ENCODE measurements around the gene NEDD4L.

Gene NEDD4L

DNA sequence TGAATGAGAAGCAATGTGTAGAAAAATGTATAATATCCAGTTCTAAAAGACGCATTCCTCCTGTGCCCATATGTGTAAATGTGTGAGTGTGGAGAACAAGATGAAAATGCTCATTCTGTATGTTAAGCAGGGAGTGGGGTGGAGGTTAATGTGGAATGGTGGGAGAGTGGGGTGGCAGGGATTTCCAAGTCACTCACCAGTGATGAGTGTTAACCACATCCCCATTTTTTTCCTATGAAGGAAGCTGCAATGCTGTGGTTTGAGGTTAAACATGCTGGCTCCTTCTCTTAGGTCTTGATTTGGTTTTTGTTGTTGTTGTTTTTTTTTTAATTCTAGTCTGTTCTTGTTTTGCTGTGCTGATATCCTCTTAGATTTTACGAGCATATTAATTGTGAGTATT is 169.4 kb downstream of the NEDD4L start:
- Histone ChIP-seq H3K9me3 (ENCODE audit: control insufficient read depth, insufficient read depth, low read depth, low read length) (no peaks in the 10 kb centered on the region), H3K4me3 (ENCODE audit: low read depth, low read length) (no peak overlapping the region), H3K4me1 (ENCODE audit: control insufficient read depth, insufficient read depth, low read length) (peaks cover 25% of the 10 kb centered on the region), H3K36me3 (ENCODE audit: control insufficient read depth in 2 of 2, insufficient read depth in 1 of 2, low read length in 2 of 2) (no peaks in the 10 kb centered on the region), H3K27ac (ENCODE audit: extremely low read depth, low read depth, low read length) (no peak overlapping the region)
- TF ChIP-seq ZFP69B (tag by site-specific recombination; IDR thresholded peaks at IDR 0.05) (no peak), FEZF1 (tag by site-specific recombination; IDR thresholded peaks at IDR 0.05) (0 out of 2 replicates have a peak, but pooled peaks have one; percentile 12)
- POLR2A ChIA-PET: no interaction called here
- CTCF ChIA-PET: interaction anchor here (1.2 kb wide), 1 partner anchor 29 kb away, joined by 4 read pairs; no protein-coding TSS in a partner anchor

DNA sequence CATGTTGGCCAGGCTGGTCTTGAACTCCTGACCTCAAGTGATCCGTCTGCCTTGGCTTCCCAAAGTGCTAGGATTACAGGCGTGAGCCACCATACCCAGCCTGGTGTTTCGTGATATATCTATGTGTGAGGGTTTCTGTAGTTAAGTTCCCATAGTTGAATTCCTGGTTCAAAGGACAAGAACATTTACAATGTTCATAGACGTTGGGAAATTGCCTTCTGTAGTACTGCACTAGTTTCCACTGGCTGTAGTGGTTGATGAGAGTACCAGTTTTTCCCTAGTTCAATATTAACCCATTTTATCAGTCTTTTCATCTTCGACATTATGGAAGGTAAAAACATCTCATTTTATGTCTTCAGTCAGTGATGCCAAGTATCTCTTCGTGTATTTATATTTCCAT is 171.0 kb downstream of the NEDD4L start:
- CTCF ChIA-PET: interaction anchor here (0.6 kb wide), 1 partner anchor 32 kb away, joined by 3 read pairs; no protein-coding TSS in a partner anchor
- no peaks in the 10 kb centered on the region for H3K36me3 ChIP-seq (ENCODE audit: control insufficient read depth in 2 of 2, insufficient read depth in 1 of 2, low read length in 2 of 2)
- no peak overlapping the region for H3K27ac ChIP-seq (ENCODE audit: extremely low read depth, low read depth, low read length)
- H3K4me1 ChIP-seq (ENCODE audit: control insufficient read depth, insufficient read depth, low read length): peaks cover 20% of the 10 kb centered on the region
- no peak overlapping the region for H3K4me3 ChIP-seq (ENCODE audit: low read depth, low read length)
- TF ChIP-seq ZNF629 (tag by site-specific recombination; IDR thresholded peaks at IDR 0.05) (no peak), KLF9 (tag by site-specific recombination; IDR thresholded peaks at IDR 0.05; ENCODE audit: low read depth) (no peak)
- POLR2A ChIA-PET: no interaction called here
- H3K9me3 ChIP-seq (ENCODE audit: control insufficient read depth, insufficient read depth, low read depth, low read length): no peaks in the 10 kb centered on the region

DNA sequence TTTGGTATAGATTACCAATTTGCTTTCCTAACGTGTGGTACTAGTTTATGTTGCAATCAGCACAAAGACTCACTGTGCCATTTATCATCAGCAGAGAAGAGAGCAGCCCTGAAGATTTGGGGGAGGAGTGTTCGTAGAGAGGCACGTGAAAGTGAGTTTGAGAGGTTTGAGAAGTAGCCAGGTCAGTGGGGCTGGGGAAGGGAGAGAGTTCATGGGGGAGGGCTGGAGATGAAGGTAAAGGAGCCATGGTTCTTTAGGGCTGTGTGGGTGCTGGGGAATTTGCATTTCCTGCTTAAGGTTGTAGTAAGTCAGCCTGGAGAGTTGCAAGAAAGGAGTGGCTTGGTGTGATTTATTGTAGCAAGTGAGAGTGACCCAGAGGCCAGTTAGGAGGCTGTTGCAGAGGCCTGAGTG is 172.1 kb downstream of the NEDD4L start:
- Histone ChIP-seq H3K4me3 (ENCODE audit: low read depth, low read length) (no peak overlapping the region), H3K9me3 (ENCODE audit: control insufficient read depth, insufficient read depth, low read depth, low read length) (no peaks in the 10 kb centered on the region), H3K36me3 (ENCODE audit: control insufficient read depth in 2 of 2, insufficient read depth in 1 of 2, low read length in 2 of 2) (no peaks in the 10 kb centered on the region), H3K4me1 (ENCODE audit: control insufficient read depth, insufficient read depth, low read length) (peaks cover 20% of the 10 kb centered on the region), H3K27ac (ENCODE audit: extremely low read depth, low read depth, low read length) (no peak overlapping the region)
- TF ChIP-seq SP3 (tag by site-specific recombination; IDR thresholded peaks at IDR 0.05): peak; percentile 38; the same call in 1 of the 2 replicates
- TF ChIP-seq ZFP69B (tag by site-specific recombination; IDR thresholded peaks at IDR 0.05): peak; percentile 95
- TF ChIP-seq ZBTB17 (tag by site-specific recombination; IDR thresholded peaks at IDR 0.05): 0 out of 2 replicates have a peak, but pooled peaks have one; percentile 12
- no peak for TF ChIP-seq ZNF677 (tag by site-specific recombination; IDR thresholded peaks at IDR 0.05)
- TF ChIP-seq ZFP3 (tag by site-specific recombination; IDR thresholded peaks at IDR 0.05; ENCODE audit: low read depth): no peak
- TF ChIP-seq FEZF1 (tag by site-specific recombination; IDR thresholded peaks at IDR 0.05): peak; percentile 65
- TF ChIP-seq ZNF16 (tag by site-specific recombination; IDR thresholded peaks at IDR 0.05; ENCODE audit: low read depth): no peak
- TF ChIP-seq ZNF624 (tag by site-specific recombination; IDR thresholded peaks at IDR 0.05): no peak
- TF ChIP-seq, protein P1, sequence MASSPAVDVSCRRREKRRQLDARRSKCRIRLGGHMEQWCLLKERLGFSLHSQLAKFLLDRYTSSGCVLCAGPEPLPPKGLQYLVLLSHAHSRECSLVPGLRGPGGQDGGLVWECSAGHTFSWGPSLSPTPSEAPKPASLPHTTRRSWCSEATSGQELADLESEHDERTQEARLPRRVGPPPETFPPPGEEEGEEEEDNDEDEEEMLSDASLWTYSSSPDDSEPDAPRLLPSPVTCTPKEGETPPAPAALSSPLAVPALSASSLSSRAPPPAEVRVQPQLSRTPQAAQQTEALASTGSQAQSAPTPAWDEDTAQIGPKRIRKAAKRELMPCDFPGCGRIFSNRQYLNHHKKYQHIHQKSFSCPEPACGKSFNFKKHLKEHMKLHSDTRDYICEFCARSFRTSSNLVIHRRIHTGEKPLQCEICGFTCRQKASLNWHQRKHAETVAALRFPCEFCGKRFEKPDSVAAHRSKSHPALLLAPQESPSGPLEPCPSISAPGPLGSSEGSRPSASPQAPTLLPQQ (tag by site-specific recombination; IDR thresholded peaks at IDR 0.05): peak; percentile 96
- peak; percentile 35; the same call in 1 of the 2 replicates for TF ChIP-seq ZFHX2 (tag by site-specific recombination; conservative IDR thresholded peaks at IDR 0.05)
- POLR2A ChIA-PET: no interaction called here
- CTCF ChIA-PET: no interaction called here

DNA sequence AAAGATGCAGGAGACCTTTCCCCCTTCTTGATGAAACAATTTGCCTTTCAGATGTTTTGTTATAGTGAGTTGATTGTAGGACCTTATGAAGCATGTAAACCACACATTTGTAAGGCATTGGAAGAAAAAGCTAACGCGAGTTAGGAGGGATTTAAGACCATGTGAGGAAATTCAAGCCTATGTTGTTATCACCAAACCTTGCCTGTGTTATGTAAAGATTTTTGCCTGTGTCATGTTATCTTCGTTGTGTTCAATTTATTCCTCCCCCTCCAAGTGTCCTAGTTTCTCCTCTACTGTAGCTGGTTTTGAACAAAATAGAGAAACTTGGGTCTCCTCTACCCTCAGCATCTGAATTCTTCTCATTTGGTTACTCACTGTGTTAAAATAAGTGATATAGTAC is 173.0 kb downstream of the NEDD4L start:
- CTCF ChIA-PET: interaction anchor here (0.6 to 1.4 kb wide), 4 partner anchors 16 to 741 kb away, joined by 3 read pairs; no protein-coding TSS in a partner anchor
- H3K4me1 ChIP-seq (ENCODE audit: control insufficient read depth, insufficient read depth, low read length): peaks cover 15% of the 10 kb centered on the region
- POLR2A ChIA-PET: no interaction called here
- TF ChIP-seq ZNF121 (tag by site-specific recombination; IDR thresholded peaks at IDR 0.05) (no peak), ZNF211 (tag by site-specific recombination; IDR thresholded peaks at IDR 0.05; ENCODE audit: low read depth) (no peak), ZNF426 (tag by site-specific recombination; IDR thresholded peaks at IDR 0.05) (no peak), ZNF792 (tag by site-specific recombination; IDR thresholded peaks at IDR 0.05) (no peak), PRDM1 (tag by site-specific recombination; IDR thresholded peaks at IDR 0.05) (no peak), ZFP69B (tag by site-specific recombination; IDR thresholded peaks at IDR 0.05) (no peak), ZNF138 (tag by site-specific recombination; IDR thresholded peaks at IDR 0.05; ENCODE audit: borderline replicate concordance) (no peak), ZNF660 (tag by site-specific recombination; IDR thresholded peaks at IDR 0.05) (no peak), KLF1 (tag by site-specific recombination; IDR thresholded peaks at IDR 0.05) (no peak), ZNF664 (tag by site-specific recombination; IDR thresholded peaks at IDR 0.05) (no peak), ZNF391 (tag by site-specific recombination; IDR thresholded peaks at IDR 0.05; ENCODE audit: borderline replicate concordance, low read depth) (no peak), HOXD13 (CRISPR knock-in tag; IDR thresholded peaks at IDR 0.05; ENCODE audit: borderline replicate concordance) (no peak), ZNF473 (tag by site-specific recombination; IDR thresholded peaks at IDR 0.05) (no peak), ZNF132 (tag by site-specific recombination; IDR thresholded peaks at IDR 0.05; ENCODE audit: borderline replicate concordance) (no peak), ZNF223 (tag by site-specific recombination; IDR thresholded peaks at IDR 0.05) (no peak), SALL2 (tag by site-specific recombination; IDR thresholded peaks at IDR 0.05; ENCODE audit: borderline replicate concordance) (no peak)
- TF ChIP-seq, protein P2, sequence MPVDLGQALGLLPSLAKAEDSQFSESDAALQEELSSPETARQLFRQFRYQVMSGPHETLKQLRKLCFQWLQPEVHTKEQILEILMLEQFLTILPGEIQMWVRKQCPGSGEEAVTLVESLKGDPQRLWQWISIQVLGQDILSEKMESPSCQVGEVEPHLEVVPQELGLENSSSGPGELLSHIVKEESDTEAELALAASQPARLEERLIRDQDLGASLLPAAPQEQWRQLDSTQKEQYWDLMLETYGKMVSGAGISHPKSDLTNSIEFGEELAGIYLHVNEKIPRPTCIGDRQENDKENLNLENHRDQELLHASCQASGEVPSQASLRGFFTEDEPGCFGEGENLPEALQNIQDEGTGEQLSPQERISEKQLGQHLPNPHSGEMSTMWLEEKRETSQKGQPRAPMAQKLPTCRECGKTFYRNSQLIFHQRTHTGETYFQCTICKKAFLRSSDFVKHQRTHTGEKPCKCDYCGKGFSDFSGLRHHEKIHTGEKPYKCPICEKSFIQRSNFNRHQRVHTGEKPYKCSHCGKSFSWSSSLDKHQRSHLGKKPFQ (tag by site-specific recombination; IDR thresholded peaks at IDR 0.05): no peak

More for the DNA sequence above, 173.0 kb downstream of the NEDD4L start:
- H3K9me3 ChIP-seq (ENCODE audit: control insufficient read depth, insufficient read depth, low read depth, low read length): no peaks in the 10 kb centered on the region
- H3K36me3 ChIP-seq (ENCODE audit: control insufficient read depth in 2 of 2, insufficient read depth in 1 of 2, low read length in 2 of 2): no peaks in the 10 kb centered on the region
- no peak overlapping the region for H3K4me3 ChIP-seq (ENCODE audit: low read depth, low read length)
- H3K27ac ChIP-seq (ENCODE audit: extremely low read depth, low read depth, low read length): no peak overlapping the region
